Choroid plexus epithelial cell (primary cell): ENCODE results near the gene LBHD2.

ENCODE experiments used
- DNase-seq: peaks from one replicate; pipeline ENCODE4 v3.0.0-alpha.2; 2010; ENCODE audit warnings: low read depth
- H3K4me3 ChIP-seq: 2 replicates; pipeline ENCODE4 v1.5.1; 2011; ENCODE audit warnings: low read depth, mild to moderate bottlenecking, control low read depth, low read length, moderate library complexity
- TF ChIP-seq, protein P1 (sequence below): conservative IDR thresholded peaks from 2 replicates; pipeline ENCODE4 v1.5.1; 2011; ENCODE audit warnings: low read depth, mild to moderate bottlenecking, control low read depth, inconsistent platforms, low read length, moderate library complexity

LBHD2 gene

DNA sequence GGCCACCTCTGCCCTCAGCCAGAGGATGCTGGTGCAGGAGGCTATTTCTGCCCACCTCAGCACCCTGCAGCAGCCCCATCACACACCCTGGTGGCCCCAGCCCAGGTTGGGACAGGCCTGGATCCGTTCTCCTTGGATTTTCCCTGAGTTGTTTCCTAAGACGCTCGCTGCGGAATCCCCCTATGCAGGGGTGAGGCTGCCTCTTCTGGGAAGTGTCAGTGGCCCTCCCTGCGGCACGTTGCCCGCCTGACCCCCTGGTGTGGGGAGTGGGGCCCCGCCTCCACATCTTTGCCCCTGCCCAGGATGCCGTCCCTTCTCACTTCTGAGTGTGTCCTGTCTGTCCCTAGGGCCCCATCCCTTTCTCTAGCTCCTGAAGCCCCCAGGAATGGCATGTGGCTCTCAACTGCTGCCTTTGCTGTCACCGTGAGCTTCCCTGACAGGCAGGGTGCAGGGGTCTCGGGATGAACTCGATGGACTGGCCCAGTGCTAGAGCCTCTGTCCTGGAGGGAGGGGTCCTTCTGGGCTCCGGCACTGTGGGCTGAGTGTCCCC, 9.9 kb downstream of the LBHD2 start:
- DNase-seq: no peak
- no peak overlapping the region for H3K4me3 ChIP-seq
- TF ChIP-seq, protein P1, sequence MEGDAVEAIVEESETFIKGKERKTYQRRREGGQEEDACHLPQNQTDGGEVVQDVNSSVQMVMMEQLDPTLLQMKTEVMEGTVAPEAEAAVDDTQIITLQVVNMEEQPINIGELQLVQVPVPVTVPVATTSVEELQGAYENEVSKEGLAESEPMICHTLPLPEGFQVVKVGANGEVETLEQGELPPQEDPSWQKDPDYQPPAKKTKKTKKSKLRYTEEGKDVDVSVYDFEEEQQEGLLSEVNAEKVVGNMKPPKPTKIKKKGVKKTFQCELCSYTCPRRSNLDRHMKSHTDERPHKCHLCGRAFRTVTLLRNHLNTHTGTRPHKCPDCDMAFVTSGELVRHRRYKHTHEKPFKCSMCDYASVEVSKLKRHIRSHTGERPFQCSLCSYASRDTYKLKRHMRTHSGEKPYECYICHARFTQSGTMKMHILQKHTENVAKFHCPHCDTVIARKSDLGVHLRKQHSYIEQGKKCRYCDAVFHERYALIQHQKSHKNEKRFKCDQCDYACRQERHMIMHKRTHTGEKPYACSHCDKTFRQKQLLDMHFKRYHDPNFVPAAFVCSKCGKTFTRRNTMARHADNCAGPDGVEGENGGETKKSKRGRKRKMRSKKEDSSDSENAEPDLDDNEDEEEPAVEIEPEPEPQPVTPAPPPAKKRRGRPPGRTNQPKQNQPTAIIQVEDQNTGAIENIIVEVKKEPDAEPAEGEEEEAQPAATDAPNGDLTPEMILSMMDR: no peak

DNA sequence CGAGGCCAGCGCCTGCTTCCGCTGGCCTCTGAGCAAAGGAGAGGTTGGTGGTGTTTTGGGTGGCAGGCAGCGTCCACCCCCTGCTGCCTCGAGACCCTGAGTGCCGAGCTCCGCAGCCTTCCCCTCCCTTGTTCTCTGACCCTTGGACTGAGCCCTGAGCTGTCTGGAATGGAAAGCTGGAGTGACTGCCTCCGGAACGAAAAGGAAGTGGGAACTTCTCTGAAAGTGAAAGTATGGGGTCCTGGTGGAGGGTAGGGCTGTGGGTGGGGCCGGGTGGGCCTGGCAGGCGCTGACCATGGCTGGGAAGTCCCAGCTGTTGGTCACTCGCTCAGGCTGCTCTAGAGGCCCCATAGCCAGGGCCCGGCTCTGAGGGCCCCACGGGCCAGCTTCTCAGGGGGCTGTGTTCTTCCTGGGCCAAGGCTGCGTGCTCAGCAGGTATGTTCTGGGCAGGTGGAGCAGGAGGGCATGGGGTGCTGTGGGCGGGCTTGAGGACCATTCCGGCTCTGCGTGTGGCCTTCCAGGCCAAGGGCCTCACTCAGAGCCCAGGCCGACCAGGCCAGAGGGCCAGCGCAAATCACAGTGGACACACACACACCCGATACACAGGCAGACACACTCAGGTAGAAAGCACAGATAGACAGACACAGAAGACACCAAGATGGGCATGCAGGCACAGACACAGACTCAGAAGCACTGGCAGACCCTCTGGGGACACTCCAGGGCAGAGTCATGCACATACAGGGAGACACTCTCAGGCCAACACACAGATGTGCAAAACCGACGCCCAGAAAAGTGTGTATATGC, 10.6 kb downstream of the LBHD2 start, which contains the start of gene EXOC3L4:
TSS of gene EXOC3L4 (plus strand) at position 320 of the 804 bp plus-strand sequence. CDS start 5,495 bp downstream, outside the sequence.
- no peak for DNase-seq

DNA sequence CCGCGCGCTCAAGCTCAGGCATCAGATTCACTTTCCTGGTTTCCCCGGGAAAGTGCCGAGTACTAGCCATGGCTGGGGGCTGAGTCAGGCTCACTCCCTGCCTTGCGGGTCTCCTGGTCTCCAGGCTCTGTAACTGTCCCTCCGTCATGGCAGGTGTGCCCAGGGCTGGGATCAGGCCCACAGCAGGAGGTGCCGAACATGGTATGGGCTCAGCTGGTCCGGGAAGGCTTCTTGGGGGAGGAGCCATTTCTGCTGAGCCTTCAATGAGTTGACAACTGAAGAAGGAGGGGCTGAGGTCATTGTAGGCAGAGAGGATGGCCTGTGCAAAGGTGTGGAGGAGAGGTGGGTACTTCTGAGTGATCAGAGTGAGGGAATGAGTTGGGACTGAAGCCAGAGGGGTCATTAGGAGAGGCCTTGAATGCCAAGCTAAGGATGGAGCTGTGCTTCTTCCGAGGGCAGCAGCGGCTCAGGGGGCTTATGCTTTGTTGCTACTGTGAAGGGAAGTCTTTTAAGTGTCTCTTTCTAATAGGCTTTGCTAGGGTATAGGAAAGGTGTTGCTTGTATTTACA, 11.3 kb downstream of the LBHD2 start:
- H3K4me3 ChIP-seq: no peak overlapping the region
- no peak for DNase-seq
- TF ChIP-seq, protein P1: no peak

More for the DNA sequence above, 10.6 kb downstream of the LBHD2 start, which contains the start of gene EXOC3L4:
- TF ChIP-seq, protein P1: no peak
- no peak within 1 kb of the TSS for H3K4me3 ChIP-seq

DNA sequence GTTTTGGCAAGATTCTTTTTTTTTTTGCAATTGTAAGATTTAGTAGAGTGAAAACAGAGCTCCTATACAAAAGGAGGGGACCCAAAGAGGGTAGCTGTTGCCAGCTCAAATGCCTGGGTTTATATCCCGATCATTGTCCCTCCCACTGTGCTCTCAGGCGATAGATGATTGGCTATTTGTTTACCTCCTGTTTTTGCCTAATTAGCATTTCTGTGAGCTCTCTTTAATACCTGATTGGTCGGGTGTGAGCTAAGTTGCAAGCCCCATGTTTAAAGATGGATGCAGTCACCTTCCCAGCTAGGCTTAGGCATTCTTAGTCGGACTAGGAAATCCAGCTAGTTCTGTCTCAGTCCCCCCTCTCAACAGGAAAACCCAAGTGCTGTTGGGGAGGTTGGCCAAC, 12.4 kb downstream of the LBHD2 start:
- H3K4me3 ChIP-seq: no peak overlapping the region
- TF ChIP-seq, protein P1: no peak
- no peak for DNase-seq

DNA sequence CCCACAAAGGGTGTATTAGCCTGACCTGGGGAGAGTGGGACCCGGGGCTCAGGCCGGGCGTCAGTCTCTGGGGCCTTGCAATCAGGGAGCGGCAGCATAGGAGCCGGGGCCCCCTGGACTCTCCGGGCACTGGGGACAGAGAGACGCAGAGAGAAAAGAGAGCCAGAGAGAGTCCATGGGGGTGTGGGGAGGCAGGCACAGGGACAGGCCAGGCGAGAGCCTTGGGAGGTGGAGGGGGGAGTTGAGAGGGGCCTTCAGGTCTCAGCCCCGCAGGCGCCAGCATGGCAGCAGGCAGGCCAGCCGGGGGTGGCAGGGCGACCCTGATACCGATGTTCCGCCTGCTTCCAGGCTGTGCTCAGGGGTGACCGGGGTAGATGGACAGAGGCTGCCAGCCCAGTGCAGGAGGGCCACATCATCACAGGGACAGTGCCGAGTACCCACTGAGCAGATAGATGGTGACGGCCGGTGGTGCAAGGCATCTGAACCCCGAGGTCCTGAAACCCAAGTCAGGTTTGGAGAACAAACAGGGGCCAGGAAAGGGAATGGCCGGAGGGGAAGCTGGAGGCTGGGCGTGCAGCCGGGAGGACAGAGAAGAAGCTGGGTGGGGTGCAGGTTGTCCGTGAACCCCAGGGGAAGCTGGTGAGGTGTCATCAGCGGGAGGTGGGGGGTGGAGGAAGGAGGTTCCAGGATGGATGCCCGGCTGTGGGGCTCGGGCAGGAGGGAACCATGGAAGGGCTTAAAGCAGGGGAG, 13.4 kb downstream of the LBHD2 start:
- TF ChIP-seq, protein P1: no peak
- DNase-seq: no peak
- no peak overlapping the region for H3K4me3 ChIP-seq

DNA sequence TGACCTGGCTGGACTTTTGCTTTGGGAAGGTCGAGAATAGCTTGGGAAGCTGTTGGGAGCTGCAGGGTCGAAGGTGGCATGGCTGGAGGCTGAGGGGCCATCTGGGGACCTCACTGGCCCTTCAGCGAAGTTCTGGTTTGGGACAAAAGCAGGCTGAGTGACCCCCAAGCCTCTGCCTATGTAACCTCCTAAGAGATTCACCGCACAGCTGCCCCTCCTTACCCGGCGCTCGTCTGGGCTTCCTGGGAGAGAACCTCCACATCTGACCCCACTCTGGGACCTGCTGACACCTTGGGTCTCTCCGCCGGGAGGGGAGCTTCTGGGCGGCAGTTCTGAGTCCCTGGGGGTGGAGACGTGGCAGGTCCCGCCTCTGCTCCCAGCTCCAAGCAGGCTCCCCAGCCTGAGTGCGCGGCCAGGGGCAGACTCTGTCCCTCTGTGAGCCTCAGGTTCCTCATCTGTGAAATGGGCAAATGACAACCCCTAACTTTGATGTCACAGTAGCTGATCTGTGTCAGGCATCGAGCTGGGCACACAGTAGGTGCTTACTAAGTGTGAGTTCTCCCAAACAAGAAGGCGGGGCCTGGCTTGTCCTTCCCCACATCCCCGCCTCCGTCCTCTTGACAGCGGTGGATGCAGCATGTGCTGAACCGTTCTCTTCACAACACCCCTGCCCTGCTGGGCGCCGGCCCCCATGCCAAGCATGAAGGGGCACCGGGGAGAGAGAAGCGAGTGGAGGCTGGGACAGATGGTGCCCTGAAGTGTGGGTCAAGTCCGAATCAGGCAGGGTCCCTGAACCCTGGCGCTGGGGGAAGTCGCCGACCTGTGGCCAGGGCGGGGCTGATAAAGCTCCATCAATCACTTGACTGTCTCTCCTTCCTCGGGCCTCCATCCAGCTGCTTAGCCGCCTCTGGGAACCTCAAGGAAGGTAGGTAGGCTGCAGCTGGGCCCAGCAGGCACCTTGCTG, 14.3 kb downstream of the LBHD2 start:
- TF ChIP-seq, protein P1: no peak
- no peak overlapping the region for H3K4me3 ChIP-seq
- no peak for DNase-seq
